NCI-H446 treated with DMSO at 0.1 percent for 48 hours (cell line): ENCODE data around the gene VWA3B.
"Not testable (repeated sequence)": the region's sequence is repeated elsewhere in the genome, so short reads cannot be mapped to it uniquely, and the experiment has no call there.

Experiments used
- DNase-seq: peaks from one replicate; lab custom pipeline; 2025; lab: John Stamatoyannopoulos, UW

Gene VWA3B

DNA sequence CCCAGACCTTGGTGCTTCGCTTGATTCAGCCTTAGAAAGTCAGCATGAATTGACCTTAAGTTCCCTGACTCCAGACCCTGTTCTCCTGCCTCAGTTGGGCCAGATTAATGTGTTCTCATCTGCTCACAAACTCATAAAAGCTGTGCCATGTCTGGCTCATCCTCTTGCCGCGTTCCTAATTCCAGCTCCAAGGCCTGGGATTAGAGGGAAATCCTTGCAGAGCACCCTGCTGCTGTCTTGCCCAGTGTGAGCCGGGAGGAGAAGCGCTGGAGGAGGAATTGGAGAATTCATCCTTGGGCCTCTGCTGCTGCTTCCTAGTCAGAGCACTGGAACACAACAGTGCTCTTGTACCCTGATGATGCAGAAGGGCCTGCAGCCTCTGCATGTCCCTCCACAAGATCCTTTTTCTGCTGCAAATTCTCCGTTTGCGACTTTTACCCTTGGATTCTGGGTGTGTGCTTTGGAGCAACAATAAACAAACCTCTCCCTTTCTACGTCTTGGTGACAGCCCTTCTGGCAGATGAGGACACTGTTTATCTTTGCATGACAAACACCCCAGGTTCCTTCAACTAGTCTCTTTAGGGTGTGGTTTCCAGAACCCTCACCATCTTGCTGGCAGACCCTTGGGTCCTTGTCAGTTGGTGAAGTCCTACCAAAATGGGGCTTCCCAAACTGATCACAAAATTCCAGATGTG lies 212.4 kb downstream of the VWA3B start:
- DNase-seq = no peak

DNA sequence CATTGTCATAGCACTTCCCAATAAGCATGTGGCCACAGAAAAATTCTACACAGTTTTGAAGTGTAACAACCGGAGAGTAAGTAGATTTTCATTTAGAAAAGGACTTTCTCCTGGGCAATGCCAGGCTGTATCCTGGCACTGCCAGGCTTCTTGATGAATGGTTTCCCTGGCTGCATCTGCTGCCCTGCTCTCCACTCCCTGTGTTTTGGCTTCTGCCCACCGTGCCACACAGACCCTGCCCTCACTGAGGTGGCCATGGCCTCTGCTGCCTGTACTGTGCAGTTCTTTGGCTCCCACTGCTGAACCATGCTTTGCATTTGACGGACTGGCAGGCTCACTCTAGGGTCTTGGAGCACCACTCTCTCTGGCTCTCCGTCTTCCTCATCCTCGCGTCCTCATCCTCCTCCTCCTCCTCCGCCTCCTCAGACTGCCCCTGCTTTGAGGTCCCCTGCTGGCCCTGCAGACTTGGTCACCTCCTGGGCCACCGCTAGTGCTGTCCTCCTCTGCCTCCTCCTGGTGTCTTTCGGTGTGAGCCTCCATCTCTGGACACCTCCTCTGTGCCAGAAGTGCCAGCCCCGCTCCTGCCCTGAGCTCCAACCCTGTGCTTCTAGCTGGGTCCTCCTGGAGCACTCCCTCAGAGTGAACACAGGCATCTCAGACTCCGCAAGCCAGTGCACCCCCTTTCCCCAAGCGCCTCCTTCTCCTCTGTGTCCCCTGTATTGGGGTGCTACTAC lies 213.3 kb downstream of the VWA3B start:
- no peak for DNase-seq

DNA sequence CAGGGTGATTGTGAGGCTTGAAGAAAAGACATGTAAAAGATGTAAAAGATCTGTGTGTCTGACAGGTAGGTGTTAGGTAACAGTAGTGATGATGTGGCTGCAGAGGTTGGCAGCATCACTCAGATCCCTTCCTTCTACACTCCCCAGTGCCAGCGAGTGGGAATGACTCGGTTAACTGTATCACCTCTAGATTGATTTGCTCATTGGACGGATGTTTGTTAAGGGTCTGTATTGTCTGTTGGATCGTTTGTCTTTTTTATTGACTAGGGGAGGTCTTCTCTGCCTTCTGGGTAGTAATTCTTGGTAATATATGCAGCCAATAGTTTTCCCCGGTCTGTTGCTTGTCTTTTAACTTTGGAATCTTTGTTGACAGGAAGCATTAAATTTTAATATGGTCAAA lies 214.5 kb downstream of the VWA3B start:
- no peak for DNase-seq

DNA sequence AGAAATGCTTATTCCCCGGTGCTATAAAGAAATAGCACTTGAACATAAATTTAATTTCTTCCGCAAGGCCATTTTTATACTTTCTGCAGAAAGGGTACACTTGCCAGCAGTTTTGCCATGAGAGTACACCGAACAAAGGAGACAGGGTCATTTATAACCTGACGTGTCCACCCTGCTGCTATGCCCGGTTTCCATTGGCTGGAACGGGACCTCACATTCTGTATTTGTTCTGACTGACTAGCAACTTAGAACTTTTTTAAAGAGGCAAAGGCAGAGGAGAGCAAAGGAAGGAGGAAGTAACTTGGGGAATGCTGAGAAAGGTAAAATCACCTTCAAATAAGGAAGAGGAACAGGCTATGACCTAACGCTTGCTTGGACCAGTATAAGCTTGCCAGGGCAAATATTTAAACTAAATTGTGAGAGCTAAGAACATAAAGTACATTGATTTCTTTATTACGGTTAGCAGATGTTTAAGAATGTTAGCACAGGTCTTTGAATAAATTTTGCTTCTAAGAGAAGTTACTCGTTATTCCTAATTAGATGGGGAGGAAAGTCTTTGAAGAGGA lies 220.2 kb downstream of the VWA3B start:
- not testable (repeated sequence) for DNase-seq

DNA sequence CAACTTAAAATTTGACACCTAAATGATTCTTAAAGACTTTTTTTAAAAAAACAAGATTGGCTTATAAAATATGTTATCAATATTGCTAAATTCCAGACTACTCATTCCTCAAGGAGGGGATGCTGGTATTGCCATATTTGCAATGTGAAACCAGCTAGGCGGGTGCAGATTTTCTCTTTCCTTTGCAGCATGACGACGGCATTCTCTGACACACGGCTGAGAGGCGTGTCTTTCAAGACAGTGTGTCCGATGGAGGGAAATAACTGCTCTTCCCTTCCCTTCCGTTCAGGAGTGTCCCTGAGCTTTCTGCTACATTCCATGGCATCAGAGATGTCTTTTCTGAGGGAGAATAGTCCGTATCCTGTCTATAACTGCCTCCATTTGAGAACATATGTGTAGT lies 221.1 kb downstream of the VWA3B start:
- DNase-seq = no peak

GRCh38 chr2:98308532-98308931 lies 221.6 kb downstream of the VWA3B start:
- DNase-seq = no peak

GRCh38 chr2:98309580-98309979 lies 222.6 kb downstream of the VWA3B start:
- DNase-seq = no peak

DNA sequence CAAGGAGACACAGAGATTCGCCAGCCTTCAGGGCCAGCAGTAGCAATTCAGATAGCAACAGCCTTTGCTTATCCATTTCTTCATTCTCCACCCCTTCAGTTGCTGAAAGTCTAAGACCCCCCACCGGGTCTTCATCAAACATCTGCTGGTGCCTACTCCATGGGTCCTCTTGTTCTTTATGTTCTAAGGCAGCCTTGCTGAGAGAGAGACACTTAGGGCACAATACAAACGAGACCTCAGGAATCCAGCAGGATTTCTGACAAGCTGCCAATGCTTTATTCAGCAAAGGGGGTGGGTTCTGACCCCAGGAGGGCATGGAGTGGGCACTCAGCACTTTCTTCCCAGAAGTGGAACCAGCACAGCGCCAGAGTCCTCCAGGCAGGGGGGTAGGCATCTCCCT lies 223.0 kb downstream of the VWA3B start:
- DNase-seq = no peak

- no peak for DNase-seq
Measured at GRCh38 chr2:98311090-98311489, 224.1 kb downstream of the VWA3B start.

DNA sequence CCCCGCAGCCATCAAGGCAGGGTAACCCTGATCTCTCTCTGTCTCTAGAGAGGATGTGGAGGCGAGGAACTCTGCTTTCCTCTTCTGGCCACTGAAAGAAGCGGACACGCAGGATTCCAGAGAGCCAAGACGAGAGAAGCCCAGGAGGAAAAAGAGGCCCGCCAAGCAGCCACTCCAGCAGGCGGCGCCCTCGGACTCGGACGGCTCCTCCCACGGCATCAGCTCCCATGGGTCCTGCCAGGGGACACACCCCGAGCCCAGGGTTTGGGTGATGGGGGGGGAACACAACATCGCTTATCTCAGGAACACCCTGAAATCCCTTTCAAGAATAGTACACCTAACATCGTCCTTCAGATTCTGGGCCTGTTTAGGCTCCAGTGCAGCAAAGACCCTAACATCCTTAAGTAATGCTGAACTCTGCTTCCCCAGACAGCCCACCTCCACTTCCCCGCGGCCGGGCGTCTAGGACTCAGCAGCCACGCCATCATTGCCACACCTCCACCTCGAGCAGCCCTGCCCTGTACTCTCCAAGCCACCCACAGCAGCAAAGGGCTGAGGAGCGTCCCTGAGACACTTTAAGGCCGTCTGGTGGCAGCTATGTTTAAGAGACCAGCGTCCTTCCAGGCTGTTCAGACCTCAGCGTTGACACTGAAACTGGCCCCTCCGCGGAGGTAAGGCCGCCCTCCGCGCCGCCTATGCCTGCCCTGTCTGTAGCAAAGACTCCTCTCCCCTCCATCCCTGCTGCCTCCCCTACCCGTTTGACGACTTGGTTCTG lies 225.0 kb downstream of the VWA3B start:
- no peak for DNase-seq

DNA sequence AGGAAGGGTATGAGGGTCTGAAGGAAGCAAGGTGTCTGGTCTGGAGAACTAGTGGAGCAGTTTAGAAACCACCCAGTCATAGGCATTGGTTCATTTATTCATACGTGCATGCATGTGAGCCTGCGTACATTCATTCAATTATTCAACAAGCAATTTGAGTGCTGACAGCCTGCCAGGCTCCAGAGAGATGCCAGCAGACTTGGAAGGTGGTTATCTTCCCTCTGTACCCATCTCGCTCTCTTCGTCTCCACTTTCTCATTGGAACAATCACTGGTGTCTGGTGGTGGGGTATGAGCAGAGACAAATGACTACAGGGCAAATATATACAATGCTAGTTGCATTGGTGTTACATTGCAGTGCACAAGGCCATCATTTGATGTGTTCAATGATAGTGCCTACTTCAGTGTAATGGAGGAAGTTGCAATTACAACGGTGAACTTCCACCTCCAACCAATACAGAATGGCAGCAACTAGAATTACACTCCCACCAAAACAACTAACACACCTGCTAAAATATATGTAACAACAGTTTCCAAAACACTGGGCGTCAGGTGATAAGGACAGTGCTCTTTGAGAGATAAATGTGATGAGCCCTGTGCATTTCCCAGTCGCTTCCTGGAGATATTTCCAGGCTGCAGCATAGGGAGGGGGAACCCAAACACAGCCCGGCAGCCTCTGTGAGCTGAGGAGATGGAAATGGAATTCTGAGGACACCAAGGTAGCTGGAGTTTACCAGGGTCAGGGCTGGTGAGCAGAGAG lies 226.7 kb downstream of the VWA3B start:
- DNase-seq = no peak

- no peak for DNase-seq
Measured at GRCh38 chr2:98314251-98314650, 227.3 kb downstream of the VWA3B start.

DNA sequence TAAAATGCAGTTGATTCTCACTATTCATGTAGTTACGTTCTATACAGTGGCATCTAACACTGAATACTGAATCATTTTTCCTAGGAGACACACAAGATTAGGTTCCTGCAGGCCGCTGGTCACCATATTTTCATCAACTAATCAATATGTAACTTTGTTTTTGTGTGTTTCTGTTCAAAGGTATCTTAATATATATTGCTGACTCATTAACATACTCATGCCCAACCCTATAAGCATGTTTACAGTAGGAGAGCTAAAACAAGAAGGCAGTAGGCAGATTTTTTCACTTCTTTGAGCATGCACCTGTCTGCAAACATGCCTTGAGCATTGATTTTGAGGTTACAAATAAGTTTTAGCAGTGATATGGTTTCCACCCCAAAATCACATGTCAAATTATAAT lies 229.0 kb downstream of the VWA3B start:
- no peak for DNase-seq

GRCh38 chr2:98317214-98317613 lies 230.2 kb downstream of the VWA3B start:
- no peak for DNase-seq

GRCh38 chr2:98320171-98320570 lies 233.2 kb downstream of the VWA3B start:
- DNase-seq = not testable (repeated sequence)

GRCh38 chr2:98324181-98324580 lies 237.2 kb downstream of the VWA3B start:
- DNase-seq = no peak

GRCh38 chr2:98327776-98328175 lies 240.8 kb downstream of the VWA3B start:
- no peak for DNase-seq

GRCh38 chr2:98329549-98329948 lies 242.6 kb downstream of the VWA3B start:
- no peak for DNase-seq

- no peak for DNase-seq
Measured at GRCh38 chr2:98332989-98333388, 246.0 kb downstream of the VWA3B start.

- DNase-seq = no peak
Measured at GRCh38 chr2:98333922-98334321, 247.0 kb downstream of the VWA3B start.

GRCh38 chr2:98334439-98335078 lies 247.6 kb downstream of the VWA3B start:
- DNase-seq = no peak
